SK-N-SH (cell line): ENCODE data around the gene R3HDM4. TPM values are rescaled to one million over a fixed set of nuclear protein-coding genes. Genes with fewer than 3 reads are reported as not detected.

Source experiments
- CTCF ChIA-PET: fragments of 300-600, 350-600 bp; formaldehyde crosslinking; extraction: SDS; loops from one replicate; lab custom pipeline; 2021; lab: Yijun Ruan, JAX
- POLR2A ChIA-PET: fragments of 350-600 bp; sonication (Branson Sonifier 250); formaldehyde crosslinking; extraction: SDS; loops from one replicate; lab custom pipeline; 2020; ENCODE audit warnings: antibody characterized with exemption, inconsistent platforms; lab: Yijun Ruan, JAX
- DNase-seq: peaks from one replicate; pipeline ENCODE4 v3.0.0; 2012
- H2AFZ ChIP-seq: fragments of 200-600 bp; sonication (generic); 2 replicates; pipeline ENCODE4 v1.8.1; 2016; ENCODE audit warnings: antibody characterized with exemption, mild to moderate bottlenecking, low read depth
- H3F3A ChIP-seq: fragments of 200-600 bp; sonication (generic); replicated peaks from 2 replicates; pipeline ENCODE3; 2016; ENCODE audit warnings: antibody characterized with exemption, mild to moderate bottlenecking; ENCODE audit not compliant: insufficient read depth
- H3K27ac ChIP-seq, 2 experiments: fragments of 200-500 bp in 1 of 2; fragments of 200-600 bp in 1 of 2; sonication (Bioruptor generic) in 1 of 2; sonication (generic), shearing (Covaris generic) in 1 of 2; 2 replicates each; pipeline versions ENCODE4 v1.5.1 to v1.6.1; 2014 to 2016; ENCODE audit warnings: low read depth in 2 of 2, inconsistent platforms in 1 of 2, low read length in 1 of 2, mild to moderate bottlenecking in 1 of 2, mixed read lengths in 1 of 2
- H3K27me3 ChIP-seq: fragments of 200-600 bp; sonication (generic), shearing (Covaris generic); 2 replicates; pipeline ENCODE4 v1.6.1; 2016; ENCODE audit warnings: mixed run types; ENCODE audit not compliant: insufficient read depth
- H3K36me3 ChIP-seq, 2 experiments: fragments of 200-500 bp in 1 of 2; fragments of 200-600 bp in 1 of 2; sonication (Bioruptor generic) in 1 of 2; sonication (generic) in 1 of 2; replicated peaks in 1 of 2; 2 replicates each; pipeline versions ENCODE3 to v1.5.1; 2014 to 2016; ENCODE audit warnings: low read length in 1 of 2, mild to moderate bottlenecking in 1 of 2; ENCODE audit not compliant: insufficient read depth in 2 of 2, control insufficient read depth in 1 of 2
- H3K4me1 ChIP-seq, 2 experiments: fragments of 200-500 bp in 1 of 2; fragments of 200-600 bp in 1 of 2; sonication (Bioruptor generic) in 1 of 2; sonication (generic), shearing (Covaris generic) in 1 of 2; 2 replicates each; pipeline versions ENCODE4 v1.5.1 to v1.6.1; 2014 to 2016; ENCODE audit warnings: low read depth in 1 of 2, low read length in 1 of 2, mixed run types in 1 of 2; ENCODE audit not compliant: insufficient read depth in 2 of 2, control insufficient read depth in 1 of 2
- H3K4me2 ChIP-seq: fragments of 200-600 bp; sonication (generic), shearing (Covaris generic); 2 replicates; pipeline ENCODE4 v1.6.1; 2017; ENCODE audit warnings: mixed run types
- H3K4me3 ChIP-seq, 2 experiments: fragments of 200-500 bp in 1 of 2; fragments of 200-600 bp in 1 of 2; sonication (Bioruptor generic) in 1 of 2; sonication (generic), shearing (Covaris generic) in 1 of 2; 2 replicates each; pipeline versions ENCODE4 v1.5.1 to v1.8.1; 2014 to 2016; ENCODE audit warnings: low read depth in 2 of 2, inconsistent platforms in 1 of 2, low read length in 1 of 2, mild to moderate bottlenecking in 1 of 2, mixed read lengths in 1 of 2, moderate library complexity in 1 of 2
- H3K79me2 ChIP-seq: fragments of 200-600 bp; sonication (generic); 2 replicates; pipeline ENCODE4 v1.8.1; 2017; ENCODE audit warnings: mild to moderate bottlenecking; ENCODE audit not compliant: insufficient read depth
- H3K9ac ChIP-seq: fragments of 200-600 bp; sonication (generic); 2 replicates; pipeline ENCODE4 v1.6.1; 2017; ENCODE audit warnings: mixed run types
- H3K9me2 ChIP-seq: fragments of 200-600 bp; sonication (generic); 2 replicates; pipeline ENCODE4 v1.6.1; 2017; ENCODE audit warnings: mixed run types
- H3K9me3 ChIP-seq: fragments of 200-600 bp; sonication (generic); 2 replicates; pipeline ENCODE4 v1.6.1; 2017; ENCODE audit warnings: mixed run types, mild to moderate bottlenecking, moderate library complexity
- H4K20me1 ChIP-seq: fragments of 200-600 bp; sonication (generic); 2 replicates; pipeline ENCODE4 v1.6.1; 2017; ENCODE audit warnings: mild to moderate bottlenecking, mixed run types; ENCODE audit not compliant: insufficient read depth
- CHD2 ChIP-seq: fragments of 150-350 bp; IDR thresholded peaks from 2 replicates; pipeline ENCODE4 v1.6.1; 2018; ENCODE audit warnings: low read length; ENCODE audit not compliant: partially characterized antibody
- CTCF ChIP-seq: fragments of 200-600 bp; sonication (generic); IDR thresholded peaks from 2 replicates; pipeline ENCODE4 v1.6.1; 2017; ENCODE audit warnings: antibody characterized with exemption, mild to moderate bottlenecking, moderate library complexity
- ELF1 ChIP-seq: IDR thresholded peaks from 2 replicates; pipeline ENCODE4 v1.4.0; 2012
- EP300 ChIP-seq, 2 experiments: IDR thresholded peaks; 2 replicates each; pipeline versions ENCODE4 v1.4.0 to v1.6.1; 2012; ENCODE audit warnings: borderline replicate concordance in 1 of 2, low read depth in 1 of 2, low read length in 1 of 2
- FOSL2 ChIP-seq: IDR thresholded peaks from 2 replicates; pipeline ENCODE4 v1.4.0; 2012; ENCODE audit warnings: low read depth, mild to moderate bottlenecking, moderate library complexity, borderline replicate concordance
- FOXJ3 ChIP-seq: sonication (generic); formaldehyde crosslinking; IDR thresholded peaks from 2 replicates; pipeline ENCODE4 v1.5.1; 2020; ENCODE audit warnings: mild to moderate bottlenecking, missing genetic modification reagents
- FOXM1 ChIP-seq: IDR thresholded peaks from 2 replicates; pipeline ENCODE4 v1.4.0; 2012; ENCODE audit warnings: low read depth, mild to moderate bottlenecking
- GATA2 ChIP-seq: sonication (generic); formaldehyde crosslinking; IDR thresholded peaks from 2 replicates; pipeline ENCODE4 v1.5.0; 2020; ENCODE audit warnings: mild to moderate bottlenecking, missing genetic modification reagents
- JUND ChIP-seq: IDR thresholded peaks from 2 replicates; pipeline ENCODE4 v1.4.0; 2012
- MXI1 ChIP-seq: IDR thresholded peaks from 2 replicates; pipeline ENCODE4 v1.6.1; 2012; ENCODE audit warnings: mild to moderate bottlenecking, low read depth, low read length, improper control_type of control experiment
- NFIC ChIP-seq: IDR thresholded peaks from 2 replicates; pipeline ENCODE4 v1.4.0; 2012; ENCODE audit warnings: borderline replicate concordance
- PBX3 ChIP-seq: IDR thresholded peaks from 2 replicates; pipeline ENCODE4; 2012
- POLR2AphosphoS5 ChIP-seq: IDR thresholded peaks from 2 replicates; pipeline ENCODE4 v1.6.1; 2012; ENCODE audit warnings: low read depth, low read length
- RCOR1 ChIP-seq: fragments of 150-350 bp; IDR thresholded peaks from 2 replicates; pipeline ENCODE4 v1.6.1; 2017; ENCODE audit warnings: antibody characterized with exemption, low read length
- SIN3A ChIP-seq: IDR thresholded peaks from 2 replicates; pipeline ENCODE4 v1.6.1; 2012; ENCODE audit warnings: low read depth, mild to moderate bottlenecking, low read length, moderate library complexity, borderline replicate concordance
- SMC3 ChIP-seq: IDR thresholded peaks from 2 replicates; pipeline ENCODE4 v1.6.1; 2012; ENCODE audit warnings: low read depth, low read length, improper control_type of control experiment
- USF2 ChIP-seq: fragments of 150-350 bp; IDR thresholded peaks from 2 replicates; pipeline ENCODE4 v1.6.1; 2017; ENCODE audit warnings: antibody characterized with exemption, low read length, low read depth, borderline replicate concordance
- ZBTB33 ChIP-seq: IDR thresholded peaks from 2 replicates; pipeline ENCODE4 v1.4.0; 2012; ENCODE audit warnings: low read depth, borderline replicate concordance
- WGBS: methylation state at CpG from one replicate; pipeline ENCODE4 v1.1.6; 2017; ENCODE audit warnings: low lambda C conversion rate; 5-methylcytosine and 5-hydroxymethylcytosine counted together
- polyA plus RNA-seq, 3 experiments: library from polyadenylated mRNA; depleted of rRNA; stranded (reverse); fragments of >200 nt; gene quantifications; 2 replicates each; pipeline ENCODE4 v1.2.3, GENCODE V29; 2012

Gene R3HDM4
- polyA plus RNA-seq, 1 of the 3 experiments (the other 2 are of a cell fraction) = 39.2 TPM

- Histone ChIP-seq H3K4me1 (peaks cover 5 to 21% of the 10 kb centered on the region in 2 experiments; a peak in 2 of 4 replicates), H3F3A (no peaks in the 10 kb centered on the region), H3K9ac (no peak overlapping the region), H2AFZ (no peak overlapping the region), H3K4me3 (no peak overlapping the region), H3K9me3 (no peaks in the 10 kb centered on the region), H3K36me3 (no peaks in the 10 kb centered on the region), H3K27ac (no peak overlapping the region), H3K4me2 (no peak overlapping the region), H4K20me1 (peaks cover 24% of the 10 kb centered on the region; the same call in 1 of the 2 replicates), H3K79me2 (no peaks in the 10 kb centered on the region), H3K9me2 (no peaks in the 10 kb centered on the region), H3K27me3 (no peaks in the 10 kb centered on the region)
- no peak for DNase-seq
- ChIA-PET CTCF (interaction anchor here (0.9 to 2.0 kb wide), 3 partner anchors 10 to 268 kb away, joined by 3 to 12 read pairs (median 3); partner anchors contain the start of gene WDR18), POLR2A (no interaction called here)
- 93% methylated on average over 23 of the region's 43 CpGs for WGBS
- no peak for TF ChIP-seq SMC3
- TF ChIP-seq ZBTB33 = no peak
- TF ChIP-seq POLR2AphosphoS5 = no peak
- no peak for TF ChIP-seq FOXJ3 (CRISPR knock-in tag)
- no peak for TF ChIP-seq EP300 (IDR thresholded peaks at IDR 0.05; ENCODE audit: borderline replicate concordance in 1 of 2, low read depth in 1 of 2, low read length in 1 of 2)
- no peak for TF ChIP-seq ELF1
- TF ChIP-seq GATA2 (CRISPR knock-in tag) = no peak
Measured at GRCh38 chr19:954672-955494, 41.9 kb upstream of the R3HDM4 start.

GRCh38 chr19:954272-954671 is 41.3 kb upstream of the R3HDM4 start:
- no peaks in the 10 kb centered on the region for H3K79me2 ChIP-seq
- 90% methylated on average over 12 of the region's 14 CpGs for WGBS
- CTCF ChIA-PET = no interaction called here
- TF ChIP-seq USF2 (no peak), CHD2 (no peak), ZBTB33 (no peak), EP300 (IDR thresholded peaks at IDR 0.05; ENCODE audit: borderline replicate concordance in 1 of 2, low read depth in 1 of 2, low read length in 1 of 2) (no peak), SIN3A (no peak), JUND (no peak), PBX3 (no peak), FOXM1 (no peak), GATA2 (CRISPR knock-in tag) (no peak), NFIC (no peak), MXI1 (no peak), CTCF (no peak), FOSL2 (no peak), RCOR1 (no peak)

More at GRCh38 chr19:954272-954671, 41.3 kb upstream of the R3HDM4 start:
- peaks cover 5 to 21% of the 10 kb centered on the region in 2 experiments; a peak in 2 of 4 replicates for H3K4me1 ChIP-seq
- no peak overlapping the region for H3K9ac ChIP-seq
- H2AFZ ChIP-seq = no peak overlapping the region
- no peaks in the 10 kb centered on the region for H3K27me3 ChIP-seq
- no peak overlapping the region for H3K27ac ChIP-seq
- peaks cover 24% of the 10 kb centered on the region; the same call in 1 of the 2 replicates for H4K20me1 ChIP-seq
- no peaks in the 10 kb centered on the region for H3K36me3 ChIP-seq
- no peak for DNase-seq
- no peaks in the 10 kb centered on the region for H3K9me3 ChIP-seq
- no peak overlapping the region for H3K4me2 ChIP-seq
- no peaks in the 10 kb centered on the region for H3K9me2 ChIP-seq
- no peaks in the 10 kb centered on the region for H3F3A ChIP-seq
- H3K4me3 ChIP-seq = no peak overlapping the region
- POLR2A ChIA-PET = no interaction called here
